Stimulated activated CD4-positive, alpha-beta T cell treated with anti-CD3 and anti-CD28 coated beads, Interleukin-12 subunit alpha, Interleukin-12 subunit beta, amount 100 ng/mL, for 48 hours (primary cell): ENCODE results near the gene PRDX1.
"Not testable (repeated sequence)": the region's sequence is repeated elsewhere in the genome, so short reads cannot be mapped to it uniquely, and the experiment has no call there.

Source experiments
- DNase-seq, 3 donors: peaks; one replicate each; pipeline ENCODE4 v3.0.0-alpha.2; 2020; ENCODE audit warnings: low read depth in 2 of 3, low spot score in 1 of 3

PRDX1 gene

GRCh38 chr1:45507195-45507594 is 14.5 kb downstream of the PRDX1 start:
- DNase-seq = no peak

- DNase-seq = no peak
Observed at GRCh38 chr1:45503462-45504360, 18.0 kb downstream of the PRDX1 start.

GRCh38 chr1:45501505-45501859 is 20.2 kb downstream of the PRDX1 start:
- DNase-seq = no peak

- DNase-seq = no peak
Observed at GRCh38 chr1:45499415-45499769, 22.3 kb downstream of the PRDX1 start.

- DNase-seq = no peak
Observed at GRCh38 chr1:45498279-45498678, 23.4 kb downstream of the PRDX1 start.

DNA sequence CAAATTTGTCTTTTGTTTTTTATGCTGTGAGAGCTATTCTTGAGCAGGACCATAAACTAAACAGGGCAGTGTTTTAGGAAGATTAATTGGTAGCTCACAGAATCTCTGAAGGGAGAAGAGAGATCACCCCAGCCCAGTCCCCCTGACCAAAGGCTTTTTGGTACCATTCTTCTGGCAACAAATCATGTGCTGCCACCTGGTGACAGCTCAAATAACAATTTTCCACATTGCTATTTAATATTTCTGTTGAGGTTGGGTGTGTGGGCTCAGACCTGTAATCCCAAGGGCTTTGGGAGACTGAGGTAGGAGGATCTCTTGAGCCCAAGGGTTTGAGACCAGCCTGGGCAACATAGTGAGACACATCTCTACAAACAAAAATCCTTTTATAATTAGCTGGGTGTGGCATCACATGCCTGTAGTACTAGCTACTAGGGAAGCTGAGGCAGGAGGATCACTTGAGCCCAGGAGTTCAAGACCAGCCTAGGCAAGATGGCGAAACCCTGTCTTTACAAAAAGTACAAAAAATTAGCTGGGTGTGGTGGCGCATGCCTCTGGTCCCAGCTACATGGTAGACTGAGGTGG is 28.5 kb downstream of the PRDX1 start:
- peak in 2 of 3 donors; percentile 32 to 52 for DNase-seq

- no peak for DNase-seq
Observed at GRCh38 chr1:45492691-45493090, 29.0 kb downstream of the PRDX1 start.

DNA sequence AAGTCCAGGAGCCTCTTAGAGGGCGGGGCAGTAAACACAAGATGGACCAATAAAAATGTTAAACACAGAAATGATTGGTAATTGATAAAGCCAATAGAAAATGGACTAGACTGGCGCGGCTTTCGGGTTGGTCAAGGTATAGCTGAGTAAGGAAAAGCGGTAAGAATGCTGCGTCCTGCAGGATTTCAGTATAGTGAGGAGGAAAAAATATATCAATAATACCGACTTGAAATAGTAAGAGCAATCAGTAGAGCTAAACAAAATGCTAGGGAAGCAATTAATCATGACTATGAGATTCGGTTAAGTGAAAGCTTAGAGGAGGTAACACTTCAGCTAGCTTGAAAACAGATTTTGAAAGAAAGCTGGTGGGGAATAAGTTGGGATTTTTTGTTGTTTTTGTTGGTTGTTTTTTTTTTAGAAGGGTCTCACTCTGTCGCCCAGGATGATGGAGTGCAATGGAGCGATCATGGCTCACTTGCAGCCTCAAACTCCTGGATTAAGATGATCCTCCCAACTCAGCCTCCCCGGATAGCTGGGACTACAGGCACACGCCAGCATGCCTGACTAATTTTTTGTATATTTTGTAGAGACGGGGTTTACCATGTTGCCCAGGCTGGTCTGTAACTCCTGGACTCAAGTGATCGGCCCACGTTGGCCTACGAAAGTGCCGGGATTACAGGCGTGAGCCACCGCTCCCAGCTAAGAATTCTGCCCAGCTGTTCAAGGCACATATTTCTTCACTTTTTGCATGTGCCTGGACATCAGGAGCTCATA is 30.0 kb downstream of the PRDX1 start:
- DNase-seq = no peak

DNA sequence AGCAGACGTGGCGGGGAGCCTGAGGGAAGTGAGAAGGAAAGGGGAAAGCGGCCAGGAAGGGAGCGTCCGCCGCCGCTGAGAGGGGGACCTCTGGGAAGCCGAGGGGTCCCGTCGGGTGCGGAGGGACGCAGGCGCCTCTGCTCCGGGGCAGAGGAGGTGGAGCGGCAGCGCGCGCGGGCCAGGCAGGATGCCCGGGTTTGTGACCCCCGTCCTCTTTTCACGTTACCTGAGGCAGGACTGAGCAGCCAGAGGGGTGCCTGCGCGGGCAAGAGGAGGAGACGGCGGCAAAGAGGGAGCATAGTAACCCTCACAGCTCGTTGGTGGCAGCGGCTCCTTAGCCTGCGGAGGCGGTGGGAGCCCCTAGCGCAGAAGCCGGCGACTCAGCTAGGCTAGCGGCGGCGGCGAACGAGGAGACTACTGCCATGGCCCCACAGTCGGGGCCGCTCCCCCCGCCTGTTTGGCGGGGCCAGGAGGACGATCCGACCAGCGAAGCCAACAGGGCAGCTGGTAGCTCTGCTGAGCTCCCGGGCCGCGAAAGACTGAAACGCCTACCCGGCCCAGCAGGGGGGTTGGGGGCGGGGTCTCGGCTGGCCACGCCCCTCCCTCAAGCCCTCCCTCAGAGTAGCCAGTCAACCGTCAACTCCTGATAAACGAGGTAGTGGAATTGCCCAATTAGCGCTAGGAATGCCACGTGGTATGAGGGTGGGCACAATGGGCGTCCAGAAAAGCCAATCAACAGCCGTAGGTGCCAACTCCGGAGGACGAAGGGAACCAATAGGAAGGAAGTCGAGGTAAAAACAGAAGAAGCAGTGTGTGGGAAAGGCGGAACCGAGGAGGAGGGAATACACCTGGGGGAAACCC is 30.8 kb downstream of the PRDX1 start, which contains the start of gene TESK2:
TESK2 (minus strand) TSS at position 538 of the 861 bp plus-strand sequence. CDS start 33,378 bp downstream, outside the sequence.
- peak; percentile 92 to 96 (median 94) for DNase-seq

DNA sequence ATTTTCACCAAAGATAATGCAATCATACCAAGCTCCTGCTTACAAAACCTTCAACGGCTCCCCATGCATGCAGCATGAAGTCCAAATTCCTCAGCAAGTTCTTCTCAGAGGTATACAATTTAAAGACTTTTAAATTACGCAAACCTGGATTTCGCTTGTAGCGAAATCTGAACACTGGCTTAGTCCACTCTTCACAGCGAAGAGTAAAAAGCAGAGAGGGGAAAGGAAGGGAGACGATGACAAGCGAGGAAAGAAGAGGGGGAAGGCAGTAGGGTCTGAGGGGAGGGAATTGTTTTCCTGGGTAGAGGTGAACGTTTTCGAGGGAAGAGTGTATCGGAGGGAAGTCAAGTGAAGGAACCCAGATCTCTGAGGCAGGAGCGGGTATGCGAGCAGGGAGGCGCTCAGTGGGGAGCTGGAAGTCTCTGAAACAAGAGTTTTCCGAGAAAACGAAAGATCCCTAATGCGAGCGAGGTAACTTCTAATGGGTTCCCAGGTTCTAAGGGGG is 31.5 kb downstream of the PRDX1 start:
- no peak for DNase-seq

GRCh38 chr1:45489379-45489778 is 32.3 kb downstream of the PRDX1 start:
- DNase-seq = peak; percentile 40 to 60 (median 58)

DNA sequence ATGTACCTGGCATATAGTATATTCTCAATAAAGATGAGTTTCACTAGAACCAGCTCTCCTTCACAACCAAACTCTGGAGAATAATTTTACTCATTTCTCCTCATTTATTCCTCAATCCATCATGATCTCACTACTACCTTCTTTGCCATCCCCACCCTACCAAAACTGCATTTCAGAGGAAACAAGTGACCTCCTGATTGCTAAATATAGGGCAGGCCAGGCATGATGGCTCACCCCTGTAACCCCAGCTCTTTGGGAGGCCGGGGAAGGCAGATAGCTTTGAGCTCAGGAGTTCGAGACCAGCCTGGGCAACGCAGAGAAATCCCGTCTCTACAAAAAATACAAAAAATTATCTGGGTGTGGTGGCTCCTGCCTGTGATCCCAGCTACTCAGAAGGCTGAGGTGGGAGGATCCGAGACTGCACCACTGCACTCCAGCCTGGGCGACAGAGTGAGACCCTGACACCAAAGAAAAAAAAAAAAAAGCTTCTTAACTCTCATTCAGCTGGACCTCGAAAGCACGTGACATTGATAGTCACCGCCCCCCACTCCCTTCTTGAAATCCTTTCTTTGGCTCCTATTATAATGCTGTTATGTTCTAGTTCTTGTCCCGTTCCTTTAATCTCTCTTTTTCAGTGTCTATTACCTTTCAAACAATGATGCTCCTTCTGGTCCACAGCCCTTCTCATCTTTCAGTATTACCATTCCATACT is 32.9 kb downstream of the PRDX1 start:
- no peak for DNase-seq

DNA sequence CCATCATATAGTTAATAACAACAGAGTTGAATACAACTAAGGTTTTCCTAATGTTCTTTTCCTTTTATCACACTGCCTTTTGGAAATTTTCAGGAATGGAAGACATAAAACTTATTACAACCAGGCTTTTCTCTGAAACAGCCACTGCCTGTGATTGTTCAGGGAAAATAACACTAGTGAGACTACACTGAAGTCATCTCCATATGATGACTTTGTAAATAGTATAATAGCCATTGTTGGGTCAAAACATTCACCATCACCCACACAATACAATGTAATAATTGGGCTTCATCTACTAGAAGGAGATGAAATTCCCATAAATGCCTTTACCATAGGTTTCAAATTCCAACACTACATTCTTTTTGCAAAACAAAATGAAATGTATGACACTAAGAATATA is 35.7 kb downstream of the PRDX1 start:
- DNase-seq = no peak

DNA sequence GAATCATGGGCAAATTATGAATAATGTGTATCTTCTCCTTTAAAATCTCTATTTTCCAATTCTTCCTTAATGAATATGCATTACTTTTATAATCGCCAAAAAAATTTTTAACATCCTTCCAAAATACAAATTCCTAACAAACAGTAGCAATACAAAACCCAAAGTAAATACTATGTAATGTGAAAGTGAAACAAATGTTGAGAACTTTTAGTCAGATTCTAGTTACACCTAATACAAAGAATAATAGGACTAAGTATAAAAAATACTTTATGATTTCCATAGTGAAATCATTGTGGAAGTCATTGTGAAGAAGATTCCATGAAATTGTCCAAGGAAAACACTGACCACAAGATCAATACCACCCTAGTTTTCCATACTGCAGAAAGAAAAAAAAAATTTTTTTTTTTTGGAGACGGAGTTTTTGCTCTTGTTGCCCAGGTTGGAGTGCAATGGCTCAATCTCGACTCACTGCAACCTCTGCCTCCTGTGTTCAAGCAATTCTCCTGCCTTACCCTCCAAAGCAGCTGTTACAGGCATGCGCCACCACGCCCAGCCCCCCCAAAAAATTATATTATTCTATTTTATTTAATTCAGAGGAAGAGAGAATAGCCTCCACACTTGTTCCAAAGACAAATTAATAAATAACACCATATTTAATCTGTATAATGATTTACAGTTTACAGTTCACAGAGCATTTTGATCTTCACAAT is 42.5 kb downstream of the PRDX1 start:
- no peak for DNase-seq

- DNase-seq = no peak
Observed at GRCh38 chr1:45478121-45478814, 43.4 kb downstream of the PRDX1 start.

- no peak for DNase-seq
Observed at GRCh38 chr1:45477646-45478045, 44.0 kb downstream of the PRDX1 start.

GRCh38 chr1:45474194-45474593 is 47.5 kb downstream of the PRDX1 start:
- DNase-seq = not testable (repeated sequence)

DNA sequence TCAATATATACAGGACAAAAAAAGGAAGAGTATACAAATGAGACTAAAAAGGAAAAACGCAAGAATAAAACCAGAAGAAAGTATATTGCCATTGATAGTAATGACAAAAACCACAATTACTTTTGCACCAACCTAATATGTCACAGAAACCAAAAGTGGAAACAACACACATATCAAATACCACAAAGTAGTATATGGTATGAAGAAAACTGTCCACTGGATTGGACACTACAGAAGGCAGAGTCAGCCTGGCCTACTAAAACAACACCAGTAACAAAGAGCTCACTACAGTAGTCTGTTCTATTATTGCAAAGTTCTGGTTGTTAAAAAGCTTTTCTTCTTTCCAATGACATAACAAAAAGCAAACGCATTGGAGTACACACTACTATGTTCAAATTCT is 48.4 kb downstream of the PRDX1 start:
- DNase-seq = no peak

GRCh38 chr1:45470306-45470798 is 51.3 kb downstream of the PRDX1 start:
- DNase-seq = no peak
